ENCODE results near the gene LDLRAD3.

GRCh38 chr11:36081274-36081945 is 137.5 kb downstream of the LDLRAD3 start:
- TF ChIP-seq CTCF (IDR thresholded peaks at IDR 0.05) (no peak), EP300 (IDR thresholded peaks at IDR 0.05) (no peak), POLR2A (IDR thresholded peaks at IDR 0.05) (no peak)
